SK-MEL-5 (cell line): ENCODE measurements around the gene TSPAN15. TPM values are rescaled to one million over a fixed set of nuclear protein-coding genes. Genes with fewer than 3 reads are reported as not detected.

Experiments
- DNase-seq: peaks from one replicate; pipeline ENCODE4 v3.0.0-alpha.2; 2016; ENCODE audit warnings: low read depth, low spot score
- in situ Hi-C: cut with HindIII; loops from 2 replicates; pipeline ENCODE4 v1.10.0; 2016; ENCODE audit warnings: low sequenced_read_pairs, high pct_unique_total_duplicates, low pct_unique_long_range_greater_than_20kb
- total RNA-seq: library from RNA; depleted of rRNA; stranded (reverse); fragments of >200 nt; shearing (Covaris generic); gene quantifications from 2 replicates; pipeline ENCODE4 v1.2.3, GENCODE V29; 2014

TSPAN15 gene
- total RNA-seq, 1 experiment from 2014 or later = 3.7 TPM

GRCh38 chr10:69458430-69459100 is 7.3 kb downstream of the TSPAN15 start:
- no peak for DNase-seq
- in situ Hi-C loops = no loop called here

GRCh38 chr10:69459101-69459790 is 8.0 kb downstream of the TSPAN15 start:
- DNase-seq = no peak
- in situ Hi-C loops = no loop called here

- in situ Hi-C loops = no loop called here
- no peak for DNase-seq
Observed at GRCh38 chr10:69459893-69460575, 8.8 kb downstream of the TSPAN15 start.

- in situ Hi-C loops = no loop called here
- no peak for DNase-seq
Observed at GRCh38 chr10:69460576-69461242, 9.4 kb downstream of the TSPAN15 start.

GRCh38 chr10:69461243-69462025 is 10.2 kb downstream of the TSPAN15 start:
- in situ Hi-C loops = no loop called here
- no peak for DNase-seq

GRCh38 chr10:69463886-69464285 is 12.6 kb downstream of the TSPAN15 start:
- in situ Hi-C loops = no loop called here
- DNase-seq = no peak

GRCh38 chr10:69464401-69464800 is 13.1 kb downstream of the TSPAN15 start:
- DNase-seq = no peak
- in situ Hi-C loops = no loop called here

GRCh38 chr10:69464801-69465401 is 13.6 kb downstream of the TSPAN15 start:
- no peak for DNase-seq
- in situ Hi-C loops = no loop called here

GRCh38 chr10:69465457-69466157 is 14.3 kb downstream of the TSPAN15 start:
- DNase-seq = no peak
- in situ Hi-C loops = no loop called here

GRCh38 chr10:69466158-69466490 is 14.9 kb downstream of the TSPAN15 start:
- in situ Hi-C loops = no loop called here
- DNase-seq = no peak

GRCh38 chr10:69466689-69467088 is 15.4 kb downstream of the TSPAN15 start:
- in situ Hi-C loops = no loop called here
- no peak for DNase-seq

- in situ Hi-C loops = no loop called here
Observed at GRCh38 chr10:69467928-69468750, 16.9 kb downstream of the TSPAN15 start.

GRCh38 chr10:69468751-69469089 is 17.5 kb downstream of the TSPAN15 start:
- DNase-seq = no peak
- in situ Hi-C loops = no loop called here

More at GRCh38 chr10:69467928-69468750, 16.9 kb downstream of the TSPAN15 start:
- no peak for DNase-seq

GRCh38 chr10:69469976-69470375 is 18.7 kb downstream of the TSPAN15 start:
- DNase-seq = no peak

GRCh38 chr10:69470463-69471384 is 19.5 kb downstream of the TSPAN15 start:
- in situ Hi-C loops = no loop called here
- no peak for DNase-seq

More at GRCh38 chr10:69469976-69470375, 18.7 kb downstream of the TSPAN15 start:
- in situ Hi-C loops = no loop called here
